Naive thymus-derived CD4-positive, alpha-beta T cell (primary cell): ENCODE measurements around the gene ZNF595. TPM values are rescaled to one million over a fixed set of nuclear protein-coding genes. Genes with fewer than 3 reads are reported as not detected.

Experiments used
- ATAC-seq: fragments of 150-1000 bp; cut with Tn5 transposase; 2 replicates; pipeline ENCODE4 v1.10.0; 2021; ENCODE audit warnings: mild to moderate bottlenecking, moderate library complexity
- CTCF ChIA-PET: fragments of 350-600 bp; sonication (Branson Sonifier 250); formaldehyde crosslinking; loops from one replicate; lab custom pipeline; 2021; ENCODE audit warnings: antibody characterized with exemption; lab: Charles Lee
- POLR2A ChIA-PET: fragments of 350-600 bp; sonication (Branson Sonifier 250); formaldehyde crosslinking; loops from one replicate; lab custom pipeline; 2021; ENCODE audit warnings: antibody characterized with exemption, inconsistent platforms; lab: Charles Lee
- DNase-seq, 9 donors: peaks; one replicate each; pipeline versions ENCODE4 v3.0.0 to v3.0.0-alpha.2; 2020 to 2022; ENCODE audit warnings: mixed read lengths in 1 of 9
- H3K27ac ChIP-seq: one replicate; pipeline ENCODE4 v1.7.0; 2013; ENCODE audit warnings: mild to moderate bottlenecking, low read depth, low read length, moderate library complexity
- H3K27me3 ChIP-seq, 2 donors: one replicate each; pipeline ENCODE4 v1.7.0; 2013; ENCODE audit warnings: low read length in 2 of 2, mild to moderate bottlenecking in 2 of 2, moderate library complexity in 2 of 2; ENCODE audit not compliant: control insufficient read depth in 2 of 2, insufficient read depth in 2 of 2
- H3K36me3 ChIP-seq, 3 experiments: 1 replicate in 2 of 3; 2 replicates in 1 of 3; pipeline ENCODE4 v1.7.0; 2013; ENCODE audit warnings: low read length in 3 of 3, mild to moderate bottlenecking in 3 of 3, moderate library complexity in 1 of 3; ENCODE audit not compliant: insufficient read depth in 3 of 3, control insufficient read depth in 2 of 3
- H3K4me1 ChIP-seq, 2 donors: one replicate each; pipeline ENCODE4 v1.7.0; 2013; ENCODE audit warnings: low read length in 2 of 2, mild to moderate bottlenecking in 2 of 2, moderate library complexity in 1 of 2; ENCODE audit not compliant: control insufficient read depth in 2 of 2, insufficient read depth in 2 of 2
- H3K4me3 ChIP-seq: 2 replicates; pipeline ENCODE4 v1.7.0; 2013; ENCODE audit warnings: mild to moderate bottlenecking, low read length
- H3K9me3 ChIP-seq, 3 experiments: 1 replicate in 2 of 3; 2 replicates in 1 of 3; pipeline ENCODE4 v1.7.0; 2013; ENCODE audit warnings: low read length in 3 of 3; ENCODE audit not compliant: control insufficient read depth in 2 of 3
- H3K27ac Mint-ChIP-seq, 9 donors: one replicate each; pipeline ENCODE4 v1.8.0; 2020 to 2022; ENCODE audit warnings: mixed read lengths in 9 of 9, mild to moderate bottlenecking in 8 of 9, moderate library complexity in 5 of 9, inconsistent platforms in 2 of 9
- H3K27me3 Mint-ChIP-seq, 5 donors: one replicate each; pipeline ENCODE4 v1.8.0; 2021 to 2022; ENCODE audit warnings: mixed read lengths in 5 of 5, mild to moderate bottlenecking in 1 of 5
- H3K36me3 Mint-ChIP-seq, 5 donors: one replicate each; pipeline ENCODE4 v1.8.0; 2020 to 2022; ENCODE audit warnings: mixed read lengths in 5 of 5, mild to moderate bottlenecking in 3 of 5, inconsistent platforms in 1 of 5
- H3K4me1 Mint-ChIP-seq, 7 donors: one replicate each; pipeline ENCODE4 v1.8.0; 2020 to 2022; ENCODE audit warnings: mixed read lengths in 7 of 7, mild to moderate bottlenecking in 3 of 7, inconsistent platforms in 1 of 7
- H3K4me3 Mint-ChIP-seq, 10 donors: one replicate each; pipeline ENCODE4 v1.8.0; 2020 to 2022; ENCODE audit warnings: mild to moderate bottlenecking in 10 of 10, mixed read lengths in 10 of 10, moderate library complexity in 6 of 10, inconsistent platforms in 2 of 10
- H3K9me3 Mint-ChIP-seq, 11 donors: one replicate each; pipeline ENCODE4 v1.8.0; 2020 to 2022; ENCODE audit warnings: mixed read lengths in 11 of 11, mild to moderate bottlenecking in 4 of 11, inconsistent platforms in 1 of 11, moderate library complexity in 1 of 11
- intact Hi-C, 2 donors: fragments of 100-400 bp; cut with micrococcal nuclease; formaldehyde crosslinking; loops; one replicate each; pipeline ENCODE4 v1.15.1; 2023
- polyA plus RNA-seq, 2 donors: library from polyadenylated mRNA; unstranded; fragments of 300-500 nt; fragmentation: Illumina TruSeq; gene quantifications; one replicate each; pipeline ENCODE4 v1.2.3, GENCODE V29; 2021
- total RNA-seq, 6 experiments: library from RNA in 5 of 6; stranded (reverse) in 5 of 6; gene quantifications; 1 replicate in 5 of 6; 2 replicates in 1 of 6; pipeline ENCODE4 v1.2.3 and lab custom pipeline; 2021 to 2026

Gene ZNF595
- total and polyA plus RNA-seq, 7 experiments from 2014 or later, result 2.4 to 16.5 (median 8.9) TPM

GRCh38 chr4:112771-113170 lies 59.6 kb downstream of the ZNF595 start:
- H3K4me3 Mint-ChIP-seq, result no peak overlapping the region
- DNase-seq (no peak), ATAC-seq (no peak)
- H3K27me3 Mint-ChIP-seq, result peaks cover 14 to 40% (median 34%) of the 10 kb centered on the region in 5 donors
- H3K4me3 ChIP-seq, result no peak overlapping the region
- H3K4me1 Mint-ChIP-seq, result peaks cover 0 to 18% (median 0%) of the 10 kb centered on the region in 7 donors
- intact Hi-C loops, result no loop called here
- POLR2A ChIA-PET, result no interaction called here
- no peak overlapping the region for H3K27ac Mint-ChIP-seq
- CTCF ChIA-PET, result no interaction called here
- H3K36me3 Mint-ChIP-seq, result peaks cover 11 to 54% (median 32%) of the 10 kb centered on the region in 5 donors
- peaks cover 0 to 6% of the 10 kb centered on the region in 2 donors for H3K27me3 ChIP-seq
- H3K9me3 ChIP-seq, result peaks cover 0 to 44% (median 0%) of the 10 kb centered on the region in 3 experiments
- no peaks in the 10 kb centered on the region for H3K4me1 ChIP-seq
- no peak overlapping the region for H3K27ac ChIP-seq
- H3K36me3 ChIP-seq, result no peaks in the 10 kb centered on the region
- peaks cover 22 to 100% (median 53%) of the 10 kb centered on the region in 11 donors for H3K9me3 Mint-ChIP-seq

- Mint-ChIP-seq H3K36me3 (peaks cover 8 to 47% (median 25%) of the 10 kb centered on the region in 5 donors), H3K27me3 (peaks cover 6 to 30% (median 25%) of the 10 kb centered on the region in 5 donors), H3K4me1 (peaks cover 0 to 11% (median 0%) of the 10 kb centered on the region in 7 donors), H3K27ac (peak overlapping the region in 1 of 9 donors; percentile 67), H3K4me3 (no peak overlapping the region), H3K9me3 (peaks cover 17 to 99% (median 46%) of the 10 kb centered on the region in 11 donors)
- Histone ChIP-seq H3K4me1 (no peaks in the 10 kb centered on the region), H3K27me3 (peaks cover 0 to 6% of the 10 kb centered on the region in 2 donors), H3K27ac (no peak overlapping the region), H3K36me3 (no peaks in the 10 kb centered on the region), H3K4me3 (no peak overlapping the region), H3K9me3 (peaks cover 0 to 36% (median 0%) of the 10 kb centered on the region in 3 experiments)
- DNase-seq, result no peak
- intact Hi-C loops, result no loop called here
- no peak for ATAC-seq
- ChIA-PET POLR2A (no interaction called here), CTCF (no interaction called here)
Measured at GRCh38 chr4:113732-114131, 60.6 kb downstream of the ZNF595 start.

GRCh38 chr4:114149-114548 lies 61.0 kb downstream of the ZNF595 start:
- no peak overlapping the region for H3K4me3 ChIP-seq
- ChIA-PET POLR2A (no interaction called here), CTCF (no interaction called here)
- peaks cover 13 to 99% (median 43%) of the 10 kb centered on the region in 11 donors for H3K9me3 Mint-ChIP-seq
- H3K27me3 Mint-ChIP-seq, result peaks cover 2 to 26% (median 21%) of the 10 kb centered on the region in 5 donors
- no peaks in the 10 kb centered on the region for H3K4me1 ChIP-seq
- peak overlapping the region in 1 of 9 donors; percentile 67 for H3K27ac Mint-ChIP-seq
- DNase-seq (no peak), ATAC-seq (no peak)
- H3K36me3 ChIP-seq, result no peaks in the 10 kb centered on the region
- H3K36me3 Mint-ChIP-seq, result peaks cover 5 to 45% (median 21%) of the 10 kb centered on the region in 5 donors
- no peak overlapping the region for H3K27ac ChIP-seq
- intact Hi-C loops, result no loop called here
- peaks cover 0 to 7% (median 0%) of the 10 kb centered on the region in 7 donors for H3K4me1 Mint-ChIP-seq
- peaks cover 0 to 32% (median 0%) of the 10 kb centered on the region in 3 experiments for H3K9me3 ChIP-seq
- H3K27me3 ChIP-seq, result peaks cover 0 to 3% of the 10 kb centered on the region in 2 donors
- H3K4me3 Mint-ChIP-seq, result no peak overlapping the region

- H3K27me3 Mint-ChIP-seq, result peaks cover 0 to 5% (median 2%) of the 10 kb centered on the region in 5 donors
- H3K4me3 ChIP-seq, result no peak overlapping the region
- H3K36me3 Mint-ChIP-seq, result peaks cover 4 to 35% (median 13%) of the 10 kb centered on the region in 5 donors
- no peak overlapping the region for H3K27ac Mint-ChIP-seq
- ATAC-seq, result no peak
- H3K4me1 Mint-ChIP-seq, result peaks cover 7 to 21% (median 13%) of the 10 kb centered on the region in 7 donors
- peaks cover 7 to 99% (median 42%) of the 10 kb centered on the region in 11 donors for H3K9me3 Mint-ChIP-seq
- intact Hi-C loops, result no loop called here
- no peak overlapping the region for H3K27ac ChIP-seq
- no peak for DNase-seq
- H3K4me1 ChIP-seq, result peaks cover 12 to 13% of the 10 kb centered on the region in 2 donors
- CTCF ChIA-PET, result interaction anchor here (0.6 kb wide), 1 partner anchor 211 kb away, joined by 3 read pairs; no protein-coding TSS in a partner anchor
- H3K36me3 ChIP-seq, result no peaks in the 10 kb centered on the region
- peaks cover 0 to 32% (median 0%) of the 10 kb centered on the region in 3 experiments for H3K9me3 ChIP-seq
- H3K4me3 Mint-ChIP-seq, result no peak overlapping the region
- H3K27me3 ChIP-seq, result no peaks in the 10 kb centered on the region
- POLR2A ChIA-PET, result no interaction called here
Measured at GRCh38 chr4:116499-116898, 63.4 kb downstream of the ZNF595 start.

- H3K4me1 ChIP-seq, result peaks cover 19 to 26% of the 10 kb centered on the region in 2 donors
- Mint-ChIP-seq H3K27ac (peak overlapping the region in 6 of 9 donors; percentile 37 to 87 (median 85)), H3K36me3 (peaks cover 11 to 39% (median 23%) of the 10 kb centered on the region in 5 donors), H3K4me3 (peak overlapping the region in 5 of 10 donors; percentile 45 to 79 (median 70)), H3K4me1 (peaks cover 16 to 47% (median 32%) of the 10 kb centered on the region in 7 donors), H3K27me3 (peaks cover 0 to 3% (median 0%) of the 10 kb centered on the region in 5 donors), H3K9me3 (peaks cover 11 to 96% (median 43%) of the 10 kb centered on the region in 11 donors)
- no peak overlapping the region for H3K27ac ChIP-seq
- DNase-seq (no peak), ATAC-seq (no peak)
- ChIA-PET POLR2A (no interaction called here), CTCF (no interaction called here)
- intact Hi-C loops, result loop anchor here (5.0 kb wide), 5 partner anchors 122 to 662 kb away; partner anchors contain the start of genes ATP5ME (in 2 of the 2), MYL5 (in 2 of the 2) and ZNF141 (in 2 of the 2)
- H3K36me3 ChIP-seq, result peaks cover 0 to 7% (median 0%) of the 10 kb centered on the region in 3 experiments
- H3K27me3 ChIP-seq, result no peaks in the 10 kb centered on the region
- peak overlapping the region; percentile 45 for H3K4me3 ChIP-seq
- H3K9me3 ChIP-seq, result peaks cover 0 to 38% (median 0%) of the 10 kb centered on the region in 3 experiments
Measured at GRCh38 chr4:120616-121015, 67.5 kb downstream of the ZNF595 start.

- ChIA-PET CTCF (no interaction called here), POLR2A (interaction anchor here (0.9 kb wide), 1 partner anchor 216 kb away, joined by 4 read pairs; the partner anchor contains the start of gene ZNF141)
- ATAC-seq, result peak; percentile 56
- peaks cover 10 to 43% (median 26%) of the 10 kb centered on the region in 5 donors for H3K36me3 Mint-ChIP-seq
- peak overlapping the region; percentile 45 for H3K4me3 ChIP-seq
- H3K4me3 Mint-ChIP-seq, result peak overlapping the region; percentile 54 to 79 (median 64)
- H3K4me1 Mint-ChIP-seq, result peaks cover 21 to 51% (median 37%) of the 10 kb centered on the region in 7 donors
- H3K27ac ChIP-seq, result no peak overlapping the region
- peaks cover 22 to 30% of the 10 kb centered on the region in 2 donors for H3K4me1 ChIP-seq
- peaks cover 9 to 96% (median 41%) of the 10 kb centered on the region in 11 donors for H3K9me3 Mint-ChIP-seq
- H3K27ac Mint-ChIP-seq, result peak overlapping the region; percentile 11 to 87 (median 84)
- H3K36me3 ChIP-seq, result peaks cover 0 to 10% (median 0%) of the 10 kb centered on the region in 3 experiments
- peak in 7 of 9 donors; percentile 4 to 50 (median 19) for DNase-seq
- peaks cover 0 to 40% (median 0%) of the 10 kb centered on the region in 3 experiments for H3K9me3 ChIP-seq
- peaks cover 0 to 3% (median 0%) of the 10 kb centered on the region in 5 donors for H3K27me3 Mint-ChIP-seq
- H3K27me3 ChIP-seq, result no peaks in the 10 kb centered on the region
- intact Hi-C loops, result loop anchor here (5.0 kb wide), 5 partner anchors 121 to 661 kb away; partner anchors contain the start of genes ATP5ME (in 2 of the 2), MYL5 (in 2 of the 2) and ZNF141 (in 2 of the 2)
Measured at GRCh38 chr4:121408-122084, 68.4 kb downstream of the ZNF595 start.
